SK-N-SH treated with all-trans-retinoic acid at 6 μM for 48 hours (cell line): ENCODE measurements around the gene RUFY4.
"Not testable (repeated sequence)": the region's sequence is repeated elsewhere in the genome, so short reads cannot be mapped to it uniquely, and the experiment has no call there.

Source experiments
- ARNTL ChIP-seq: fragments of 450-650 bp; formaldehyde crosslinking; IDR thresholded peaks from 2 replicates; pipeline ENCODE4 v1.5.0; 2020; ENCODE audit warnings: low read depth, mild to moderate bottlenecking, moderate library complexity, borderline replicate concordance
- BACH2 ChIP-seq: fragments of 250-450 bp; sonication (Bioruptor Pico); IDR thresholded peaks from 2 replicates; pipeline ENCODE4 v1.9.0; 2021; ENCODE audit warnings: mild to moderate bottlenecking, borderline replicate concordance
- CREB5 ChIP-seq: fragments of 250-450 bp; sonication (Bioruptor Pico); IDR thresholded peaks from 2 replicates; pipeline ENCODE4 v1.5.1; 2020; ENCODE audit warnings: low read depth, mild to moderate bottlenecking, moderate library complexity
- GLIS3 ChIP-seq: fragments of 250-450 bp; sonication (Bioruptor Pico); IDR thresholded peaks from 2 replicates; pipeline ENCODE4 v1.5.0; 2020; ENCODE audit warnings: mild to moderate bottlenecking, moderate library complexity
- ISL1 ChIP-seq: fragments of 250-450 bp; sonication (Bioruptor Pico); IDR thresholded peaks from 2 replicates; pipeline ENCODE4 v2.1.2; 2022; ENCODE audit warnings: mild to moderate bottlenecking, moderate library complexity
- PATZ1 ChIP-seq: fragments of 250-450 bp; sonication (Bioruptor Pico); IDR thresholded peaks from 2 replicates; pipeline ENCODE4 v1.8.0; 2020; ENCODE audit warnings: mild to moderate bottlenecking, moderate library complexity, borderline replicate concordance
- RARB ChIP-seq: fragments of 250-450 bp; sonication (Bioruptor Pico); IDR thresholded peaks from 2 replicates; pipeline ENCODE4 v1.8.0; 2021; ENCODE audit warnings: mild to moderate bottlenecking, moderate library complexity
- TCF4 ChIP-seq: fragments of 250-450 bp; sonication (Bioruptor Pico); IDR thresholded peaks from 2 replicates; pipeline ENCODE4 v1.8.0; 2021; ENCODE audit warnings: mild to moderate bottlenecking, moderate library complexity, borderline replicate concordance
- ZC3H10 ChIP-seq: fragments of 250-450 bp; sonication (Bioruptor Pico); IDR thresholded peaks from 2 replicates; pipeline ENCODE4 v1.5.1; 2021; ENCODE audit warnings: mild to moderate bottlenecking, moderate library complexity
- ZFP30 ChIP-seq: fragments of 450-650 bp; formaldehyde crosslinking; IDR thresholded peaks from 2 replicates; pipeline ENCODE4 v1.5.0; 2022; ENCODE audit warnings: mild to moderate bottlenecking, moderate library complexity
- ZNF565 ChIP-seq: fragments of 450-650 bp; formaldehyde crosslinking; conservative IDR thresholded peaks from 2 replicates; pipeline ENCODE4 v1.5.0; 2020; ENCODE audit warnings: low read depth, mild to moderate bottlenecking, moderate library complexity

GRCh38 chr2:218122286-218122685 lies 53.2 kb downstream of the RUFY4 start:
- not testable (repeated sequence) for TF ChIP-seq PATZ1; TCF4 (CRISPR knock-in tag); ISL1 (CRISPR knock-in tag); ZNF565; BACH2 (CRISPR knock-in tag); ZC3H10 (CRISPR knock-in tag); ARNTL (CRISPR knock-in tag); ZFP30 (CRISPR knock-in tag); GLIS3 (CRISPR knock-in tag); RARB (CRISPR knock-in tag); CREB5
